SIG-M5 (cell line): ENCODE data around the gene MPZL2.

ENCODE experiments used
- DNase-seq: peaks from one replicate; lab custom pipeline; 2025; lab: John Stamatoyannopoulos, UW

The MPZL2 gene

GRCh38 chr11:118283037-118283636, 19.0 kb upstream of the MPZL2 start:
- no peak for DNase-seq

- DNase-seq = no peak
These were observed 18.5 kb upstream of the MPZL2 start for GRCh38 chr11:118282606-118283005.

- DNase-seq = no peak
These were observed 17.2 kb upstream of the MPZL2 start for GRCh38 chr11:118281284-118281683.

GRCh38 chr11:118277312-118277711, 13.2 kb upstream of the MPZL2 start:
- DNase-seq = no peak

GRCh38 chr11:118276422-118276821, 12.3 kb upstream of the MPZL2 start:
- no peak for DNase-seq

GRCh38 chr11:118275176-118275575, 11.1 kb upstream of the MPZL2 start:
- DNase-seq = no peak

GRCh38 chr11:118274186-118274585, 10.1 kb upstream of the MPZL2 start:
- DNase-seq = no peak

- no peak for DNase-seq
These were observed 7.9 kb upstream of the MPZL2 start for GRCh38 chr11:118272001-118272400.

- DNase-seq = no peak
These were observed 3.4 kb upstream of the MPZL2 start for GRCh38 chr11:118267486-118267885.

- no peak for DNase-seq
These were observed 1.9 kb upstream of the MPZL2 start for GRCh38 chr11:118265954-118266353.

GRCh38 chr11:118264569-118265465, 720 bp upstream of the MPZL2 start:
- DNase-seq = no peak

- no peak for DNase-seq
These were observed 985 bp downstream of the MPZL2 start for GRCh38 chr11:118263112-118263511.

- DNase-seq = no peak
These were observed 3.7 kb downstream of the MPZL2 start for GRCh38 chr11:118260353-118260752.

GRCh38 chr11:118259138-118259537, 5.0 kb downstream of the MPZL2 start:
- DNase-seq = no peak

GRCh38 chr11:118258410-118258809, 5.7 kb downstream of the MPZL2 start:
- no peak for DNase-seq

GRCh38 chr11:118252688-118253087, 11.4 kb downstream of the MPZL2 start:
- DNase-seq = no peak

- no peak for DNase-seq
These were observed 12.0 kb downstream of the MPZL2 start, which contains the start of gene MPZL3 for GRCh38 chr11:118251858-118252652. Gene MPZL3, minus strand, starts transcription at chr11:118252365. Its CDS starts 71 bp downstream, at chr11:118252294.

- no peak for DNase-seq
These were observed 17.1 kb downstream of the MPZL2 start for GRCh38 chr11:118247041-118247440.

GRCh38 chr11:118245936-118246562, 18.0 kb downstream of the MPZL2 start:
- no peak for DNase-seq

- no peak for DNase-seq
These were observed 19.9 kb downstream of the MPZL2 start for GRCh38 chr11:118243993-118244762.

GRCh38 chr11:118243161-118243560, 20.9 kb downstream of the MPZL2 start:
- no peak for DNase-seq
